Stimulated activated CD4-positive, alpha-beta T cell treated with anti-CD3 and anti-CD28 coated beads, Interleukin-1b, Interleukin-23, amount 100 ng/mL, for 1 hour (primary cell): ENCODE results near the gene COA1.
"Not testable (repeated sequence)": the region's sequence is repeated elsewhere in the genome, so short reads cannot be mapped to it uniquely, and the experiment has no call there.

Source experiments
- DNase-seq, 2 donors: peaks; one replicate each; pipeline ENCODE4 v3.0.0-alpha.2; 2020; ENCODE audit warnings: low read depth in 2 of 2

COA1 gene

GRCh38 chr7:43729214-43729923, at the start of gene COA1:
COA1 (minus strand) TSS chr7:43729523; CDS start chr7:43648614, 80,909 bp downstream.
- peak; percentile 50 to 71 for DNase-seq

- DNase-seq = not testable (repeated sequence)
Measured at GRCh38 chr7:43778293-43779044, 49.1 kb upstream of the COA1 start.

- DNase-seq = not testable (repeated sequence)
Measured at GRCh38 chr7:43775255-43775654, 45.9 kb upstream of the COA1 start.

GRCh38 chr7:43773268-43773667, 43.9 kb upstream of the COA1 start:
- DNase-seq = not testable (repeated sequence)

GRCh38 chr7:43771573-43771972, 42.2 kb upstream of the COA1 start:
- no peak for DNase-seq

GRCh38 chr7:43771128-43771527, 41.8 kb upstream of the COA1 start:
- DNase-seq = no peak

- no peak for DNase-seq
Measured at GRCh38 chr7:43769791-43770465, 40.6 kb upstream of the COA1 start.

- no peak for DNase-seq
Measured at GRCh38 chr7:43769281-43769680, 40.0 kb upstream of the COA1 start.

GRCh38 chr7:43768887-43769272, 39.6 kb upstream of the COA1 start:
- no peak for DNase-seq

GRCh38 chr7:43768201-43768886, 39.0 kb upstream of the COA1 start:
- no peak for DNase-seq

GRCh38 chr7:43767311-43767710, 38.0 kb upstream of the COA1 start:
- no peak for DNase-seq

GRCh38 chr7:43766564-43766963, 37.2 kb upstream of the COA1 start:
- no peak for DNase-seq

GRCh38 chr7:43764807-43765491, 35.6 kb upstream of the COA1 start:
- DNase-seq = no peak

GRCh38 chr7:43764039-43764761, 34.9 kb upstream of the COA1 start:
- DNase-seq = peak in 1 of 2 donors; percentile 32

GRCh38 chr7:43763183-43763582, 33.9 kb upstream of the COA1 start:
- no peak for DNase-seq

- no peak for DNase-seq
Measured at GRCh38 chr7:43761938-43762692, 32.8 kb upstream of the COA1 start.

- no peak for DNase-seq
Measured at GRCh38 chr7:43761382-43761781, 32.1 kb upstream of the COA1 start.

- DNase-seq = no peak
Measured at GRCh38 chr7:43760861-43761260, 31.5 kb upstream of the COA1 start.

- peak in 1 of 2 donors; percentile 20 for DNase-seq
Measured at GRCh38 chr7:43758822-43759683, 29.7 kb upstream of the COA1 start.
